WTC11 (cell line): Measurements from ENCODE around the gene AP3M1. TPM values are rescaled to one million over a fixed set of nuclear protein-coding genes. Genes with fewer than 3 reads are reported as not detected.

Source experiments
- ATAC-seq: fragments of 200-7000 bp; cut with Tn5 transposase; 2 replicates; pipeline ENCODE4 v1.10.0; 2021; ENCODE audit warnings: mild to moderate bottlenecking, moderate library complexity
- CTCF ChIA-PET: fragments of 300-600 bp; sonication (Branson Sonifier 250); formaldehyde crosslinking; loops from one replicate; lab custom pipeline; 2021; ENCODE audit warnings: antibody characterized with exemption; lab: Charles Lee
- POLR2A ChIA-PET: fragments of 350-600 bp; sonication (Branson Sonifier 250); formaldehyde crosslinking; loops from one replicate; lab custom pipeline; 2021; ENCODE audit warnings: antibody characterized with exemption; lab: Charles Lee
- DNase-seq: peaks from one replicate; pipeline ENCODE4 v3.0.0; 2021; ENCODE audit warnings: low spot score
- H3K27ac Mint-ChIP-seq: 2 replicates; pipeline ENCODE4 v1.8.0; 2021; ENCODE audit warnings: mixed read lengths
- H3K27me3 Mint-ChIP-seq: 2 replicates; pipeline ENCODE4 v1.8.0; 2021; ENCODE audit warnings: low read depth, mild to moderate bottlenecking, moderate library complexity, mixed read lengths
- H3K36me3 Mint-ChIP-seq: 2 replicates; pipeline ENCODE4 v1.8.0; 2021; ENCODE audit warnings: mixed read lengths
- H3K4me1 Mint-ChIP-seq: 2 replicates; pipeline ENCODE4 v1.8.0; 2022; ENCODE audit warnings: mixed read lengths
- H3K4me3 Mint-ChIP-seq: 2 replicates; pipeline ENCODE4 v1.8.0; 2021; ENCODE audit warnings: mild to moderate bottlenecking, moderate library complexity, mixed read lengths
- H3K9me3 Mint-ChIP-seq: 2 replicates; pipeline ENCODE4 v1.8.0; 2021; ENCODE audit warnings: mixed read lengths
- AFF4 ChIP-seq: sonication (generic); formaldehyde crosslinking; IDR thresholded peaks from 2 replicates; pipeline ENCODE4 v1.8.1; 2023; ENCODE audit warnings: mild to moderate bottlenecking, missing genetic modification reagents, borderline replicate concordance
- ATF1 ChIP-seq: sonication (generic); formaldehyde crosslinking; IDR thresholded peaks from 2 replicates; pipeline ENCODE4 v1.8.1; 2023; ENCODE audit warnings: mild to moderate bottlenecking, moderate library complexity, missing genetic modification reagents
- ATF2 ChIP-seq: sonication (generic); formaldehyde crosslinking; IDR thresholded peaks from 2 replicates; pipeline ENCODE4 v1.8.1; 2022; ENCODE audit warnings: low read depth, missing genetic modification reagents, borderline replicate concordance
- ATF6 ChIP-seq: sonication (generic); formaldehyde crosslinking; IDR thresholded peaks from 2 replicates; pipeline ENCODE4 v1.8.1; 2023; ENCODE audit warnings: mild to moderate bottlenecking, missing genetic modification reagents
- CREB1 ChIP-seq: sonication (generic); formaldehyde crosslinking; IDR thresholded peaks from 2 replicates; pipeline ENCODE4 v1.8.0; 2023; ENCODE audit warnings: mild to moderate bottlenecking, missing genetic modification reagents
- CREM ChIP-seq: sonication (generic); formaldehyde crosslinking; IDR thresholded peaks from 2 replicates; pipeline ENCODE4 v1.8.1; 2022; ENCODE audit warnings: mild to moderate bottlenecking, missing genetic modification reagents, moderate library complexity
- FOXJ3 ChIP-seq: sonication (generic); formaldehyde crosslinking; IDR thresholded peaks from 2 replicates; pipeline ENCODE4 v1.9.0; 2021; ENCODE audit warnings: missing genetic modification reagents, mild to moderate bottlenecking, borderline replicate concordance
- HMGXB4 ChIP-seq: sonication (generic); formaldehyde crosslinking; IDR thresholded peaks from 2 replicates; pipeline ENCODE4 v1.8.1; 2023; ENCODE audit warnings: mild to moderate bottlenecking, moderate library complexity, missing genetic modification reagents
- IRF1 ChIP-seq: sonication (generic); formaldehyde crosslinking; IDR thresholded peaks from 2 replicates; pipeline ENCODE4 v1.8.0; 2023; ENCODE audit warnings: missing genetic modification reagents
- MYBL2 ChIP-seq: sonication (generic); formaldehyde crosslinking; IDR thresholded peaks from 2 replicates; pipeline ENCODE4 v1.8.1; 2023; ENCODE audit warnings: mild to moderate bottlenecking, moderate library complexity, missing genetic modification reagents
- NFATC4 ChIP-seq: fragments of 250-450 bp; sonication (Bioruptor Pico); IDR thresholded peaks from 2 replicates; pipeline ENCODE4 v1.9.0; 2021; ENCODE audit warnings: mild to moderate bottlenecking
- NFE2L1 ChIP-seq: sonication (generic); formaldehyde crosslinking; IDR thresholded peaks from 2 replicates; pipeline ENCODE4 v1.8.1; 2023; ENCODE audit warnings: missing genetic modification reagents
- NFYB ChIP-seq: sonication (generic); formaldehyde crosslinking; conservative IDR thresholded peaks from 2 replicates; pipeline ENCODE4 v1.8.0; 2022; ENCODE audit warnings: low read depth, missing genetic modification reagents
- NR1H2 ChIP-seq: sonication (generic); formaldehyde crosslinking; IDR thresholded peaks from 2 replicates; pipeline ENCODE4 v1.9.0; 2021; ENCODE audit warnings: mild to moderate bottlenecking, moderate library complexity, missing genetic modification reagents
- NR2C2 ChIP-seq: sonication (generic); formaldehyde crosslinking; IDR thresholded peaks from 2 replicates; pipeline ENCODE4 v1.8.0; 2022; ENCODE audit warnings: mild to moderate bottlenecking, missing genetic modification reagents
- NR3C1 ChIP-seq: sonication (generic); formaldehyde crosslinking; conservative IDR thresholded peaks from 2 replicates; pipeline ENCODE4 v1.8.1; 2023; ENCODE audit warnings: low read depth, mild to moderate bottlenecking, missing genetic modification reagents
- TCF7 ChIP-seq: sonication (generic); formaldehyde crosslinking; IDR thresholded peaks from 2 replicates; pipeline ENCODE4 v1.8.0; 2022; ENCODE audit warnings: mild to moderate bottlenecking, low read depth, missing genetic modification reagents, moderate library complexity
- TP53 ChIP-seq: sonication (generic); formaldehyde crosslinking; IDR thresholded peaks from 2 replicates; pipeline ENCODE4 v1.8.1; 2023; ENCODE audit warnings: mild to moderate bottlenecking, missing genetic modification reagents
- ZNF219 ChIP-seq: sonication (generic); formaldehyde crosslinking; IDR thresholded peaks from 2 replicates; pipeline ENCODE4 v1.8.0; 2023; ENCODE audit warnings: missing genetic modification reagents, mild to moderate bottlenecking, borderline replicate concordance
- ZNF281 ChIP-seq: sonication (generic); formaldehyde crosslinking; IDR thresholded peaks from 2 replicates; pipeline ENCODE4 v1.8.0; 2023; ENCODE audit warnings: mild to moderate bottlenecking, missing genetic modification reagents
- ZNF416 ChIP-seq: fragments of 250-450 bp; sonication (Bioruptor Pico); IDR thresholded peaks from 2 replicates; pipeline ENCODE4 v1.9.0; 2021; ENCODE audit warnings: mild to moderate bottlenecking, inconsistent platforms
- ZNF423 ChIP-seq: fragments of 250-450 bp; sonication (Bioruptor Pico); IDR thresholded peaks from 2 replicates; pipeline ENCODE4 v2.1.2; 2022; ENCODE audit warnings: mild to moderate bottlenecking, moderate library complexity
- ZNF671 ChIP-seq: fragments of 250-450 bp; sonication (Bioruptor Pico); IDR thresholded peaks from 2 replicates; pipeline ENCODE4 v1.8.0; 2021; ENCODE audit warnings: mild to moderate bottlenecking
- total RNA-seq: library from RNA; stranded (reverse); gene quantifications from 3 replicates; pipeline ENCODE4 v1.2.3, GENCODE V29; 2021

The AP3M1 gene
- total RNA-seq, 1 experiment from 2014 or later = 37.3 TPM

- TF ChIP-seq TP53 (CRISPR knock-in tag) (no peak), ZNF671 (CRISPR knock-in tag) (no peak)
Measured at GRCh38 chr10:74160013-74160412, 9.4 kb upstream of the AP3M1 start (continued).

GRCh38 chr10:74156919-74157289, 6.3 kb upstream of the AP3M1 start:
- ATAC-seq = no peak
- H3K4me1 Mint-ChIP-seq = peaks cover 20% of the 10 kb centered on the region
- TF ChIP-seq AFF4 (CRISPR knock-in tag) (no peak), ATF1 (CRISPR knock-in tag) (no peak), NFYB (CRISPR knock-in tag) (no peak), MYBL2 (CRISPR knock-in tag) (no peak), ZNF281 (no peak), ATF6 (CRISPR knock-in tag) (no peak), NFATC4 (CRISPR knock-in tag) (no peak), ZNF416 (CRISPR knock-in tag) (no peak)
- TF ChIP-seq, all 79 proteins: peak for 0
- Mint-ChIP-seq H3K9me3 (no peaks in the 10 kb centered on the region), H3K4me3 (no peak overlapping the region), H3K27me3 (no peaks in the 10 kb centered on the region), H3K27ac (peak overlapping the region; percentile 26; the same call in 1 of the 2 replicates), H3K36me3 (no peaks in the 10 kb centered on the region)
- CTCF ChIA-PET = no interaction called here
- POLR2A ChIA-PET = interaction anchor here (0.6 kb wide), 1 partner anchor 29 kb away, joined by 5 read pairs; no protein-coding TSS in a partner anchor
- no peak for DNase-seq

- H3K4me1 Mint-ChIP-seq = peaks cover 14% of the 10 kb centered on the region
- no peaks in the 10 kb centered on the region for H3K27me3 Mint-ChIP-seq
- no peaks in the 10 kb centered on the region for H3K9me3 Mint-ChIP-seq
- H3K27ac Mint-ChIP-seq = peak overlapping the region; percentile 21; the same call in 1 of the 2 replicates
- ChIA-PET CTCF (interaction anchor here (1.4 kb wide), 1 partner anchor 12 kb away, joined by 3 read pairs; no protein-coding TSS in a partner anchor), POLR2A (no interaction called here)
- no peaks in the 10 kb centered on the region for H3K36me3 Mint-ChIP-seq
- H3K4me3 Mint-ChIP-seq = no peak overlapping the region
- DNase-seq (no peak), ATAC-seq (no peak)
- no peak for TF ChIP-seq CREB1 (CRISPR knock-in tag)
- no peak for TF ChIP-seq NR3C1 (CRISPR knock-in tag)
- TF ChIP-seq FOXJ3 (CRISPR knock-in tag) = no peak
- no peak for TF ChIP-seq TCF7 (CRISPR knock-in tag)
- TF ChIP-seq ZNF423 (CRISPR knock-in tag) = no peak
- TF ChIP-seq NR1H2 (CRISPR knock-in tag) = no peak
- no peak for TF ChIP-seq NR2C2 (CRISPR knock-in tag)
- TF ChIP-seq IRF1 (CRISPR knock-in tag) = no peak
- TF ChIP-seq CREM (CRISPR knock-in tag) = no peak
- TF ChIP-seq ZNF219 (CRISPR knock-in tag) = no peak
- no peak for TF ChIP-seq ATF2 (CRISPR knock-in tag)
- no peak for TF ChIP-seq NFATC4 (CRISPR knock-in tag)
- TF ChIP-seq HMGXB4 = no peak
- no peak for TF ChIP-seq NFE2L1 (CRISPR knock-in tag)
Measured at GRCh38 chr10:74153676-74154075, 3.0 kb upstream of the AP3M1 start.
